GM20000 (cell line): Measurements from ENCODE around the gene APEX2.

ENCODE experiments used
- DNase-seq: peaks from one replicate; pipeline ENCODE4 v3.0.0; 2012; ENCODE audit warnings: low spot score
- TF ChIP-seq, protein P1 (sequence below): IDR thresholded peaks from 2 replicates; pipeline ENCODE4 v1.5.1; 2012; ENCODE audit warnings: mild to moderate bottlenecking, control low read depth; ENCODE audit errors: extremely low read depth, missing control alignments

The APEX2 gene, protein sequence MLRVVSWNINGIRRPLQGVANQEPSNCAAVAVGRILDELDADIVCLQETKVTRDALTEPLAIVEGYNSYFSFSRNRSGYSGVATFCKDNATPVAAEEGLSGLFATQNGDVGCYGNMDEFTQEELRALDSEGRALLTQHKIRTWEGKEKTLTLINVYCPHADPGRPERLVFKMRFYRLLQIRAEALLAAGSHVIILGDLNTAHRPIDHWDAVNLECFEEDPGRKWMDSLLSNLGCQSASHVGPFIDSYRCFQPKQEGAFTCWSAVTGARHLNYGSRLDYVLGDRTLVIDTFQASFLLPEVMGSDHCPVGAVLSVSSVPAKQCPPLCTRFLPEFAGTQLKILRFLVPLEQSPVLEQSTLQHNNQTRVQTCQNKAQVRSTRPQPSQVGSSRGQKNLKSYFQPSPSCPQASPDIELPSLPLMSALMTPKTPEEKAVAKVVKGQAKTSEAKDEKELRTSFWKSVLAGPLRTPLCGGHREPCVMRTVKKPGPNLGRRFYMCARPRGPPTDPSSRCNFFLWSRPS

DNA sequence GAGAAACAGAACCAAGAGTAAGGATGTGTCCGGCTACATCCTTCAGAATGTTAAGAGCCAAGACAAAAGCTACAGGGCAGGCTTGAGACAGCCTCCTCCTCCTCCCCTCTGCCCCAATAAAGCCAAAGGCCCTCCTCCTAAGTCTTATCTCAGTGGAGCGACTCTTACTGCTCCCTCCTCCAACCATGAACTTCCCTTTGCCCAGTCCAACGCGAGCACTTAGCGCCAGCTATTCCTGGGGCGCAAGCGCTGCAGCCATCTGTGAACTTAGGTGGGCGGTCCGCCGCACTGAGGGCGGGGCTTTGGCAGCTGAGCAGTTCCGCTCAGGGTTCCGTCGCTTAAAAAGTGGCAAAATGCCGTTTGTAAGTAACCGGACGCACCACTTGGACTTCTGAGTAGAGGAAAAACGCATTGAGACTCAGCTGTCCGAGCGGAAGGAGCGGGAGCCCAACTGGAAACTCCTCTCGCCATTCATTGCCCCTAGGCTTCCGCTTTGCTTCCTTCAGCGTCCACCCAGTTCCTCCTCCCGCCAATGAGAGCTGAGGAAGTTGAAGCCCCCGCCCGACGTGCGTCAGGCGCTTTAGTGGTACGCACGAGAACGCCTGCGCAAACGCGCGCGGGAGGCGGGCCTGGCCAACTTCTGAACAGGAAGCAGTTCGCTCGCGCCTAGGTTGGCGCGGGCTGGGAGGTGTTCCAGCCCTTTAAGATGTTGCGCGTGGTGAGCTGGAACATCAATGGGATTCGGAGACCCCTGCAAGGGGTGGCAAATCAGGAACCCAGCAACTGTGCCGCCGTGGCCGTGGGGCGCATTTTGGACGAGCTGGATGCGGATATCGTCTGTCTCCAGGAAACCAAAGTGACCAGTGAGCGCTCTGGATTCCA lies at the start of gene APEX2:
TSS of gene APEX2 (plus strand) at position 647 of the 882 bp plus-strand sequence. CDS start at position 707, 60 bp downstream.
- TF ChIP-seq, protein P1, sequence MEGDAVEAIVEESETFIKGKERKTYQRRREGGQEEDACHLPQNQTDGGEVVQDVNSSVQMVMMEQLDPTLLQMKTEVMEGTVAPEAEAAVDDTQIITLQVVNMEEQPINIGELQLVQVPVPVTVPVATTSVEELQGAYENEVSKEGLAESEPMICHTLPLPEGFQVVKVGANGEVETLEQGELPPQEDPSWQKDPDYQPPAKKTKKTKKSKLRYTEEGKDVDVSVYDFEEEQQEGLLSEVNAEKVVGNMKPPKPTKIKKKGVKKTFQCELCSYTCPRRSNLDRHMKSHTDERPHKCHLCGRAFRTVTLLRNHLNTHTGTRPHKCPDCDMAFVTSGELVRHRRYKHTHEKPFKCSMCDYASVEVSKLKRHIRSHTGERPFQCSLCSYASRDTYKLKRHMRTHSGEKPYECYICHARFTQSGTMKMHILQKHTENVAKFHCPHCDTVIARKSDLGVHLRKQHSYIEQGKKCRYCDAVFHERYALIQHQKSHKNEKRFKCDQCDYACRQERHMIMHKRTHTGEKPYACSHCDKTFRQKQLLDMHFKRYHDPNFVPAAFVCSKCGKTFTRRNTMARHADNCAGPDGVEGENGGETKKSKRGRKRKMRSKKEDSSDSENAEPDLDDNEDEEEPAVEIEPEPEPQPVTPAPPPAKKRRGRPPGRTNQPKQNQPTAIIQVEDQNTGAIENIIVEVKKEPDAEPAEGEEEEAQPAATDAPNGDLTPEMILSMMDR: no peak
- DNase-seq: peak; percentile 72

DNA sequence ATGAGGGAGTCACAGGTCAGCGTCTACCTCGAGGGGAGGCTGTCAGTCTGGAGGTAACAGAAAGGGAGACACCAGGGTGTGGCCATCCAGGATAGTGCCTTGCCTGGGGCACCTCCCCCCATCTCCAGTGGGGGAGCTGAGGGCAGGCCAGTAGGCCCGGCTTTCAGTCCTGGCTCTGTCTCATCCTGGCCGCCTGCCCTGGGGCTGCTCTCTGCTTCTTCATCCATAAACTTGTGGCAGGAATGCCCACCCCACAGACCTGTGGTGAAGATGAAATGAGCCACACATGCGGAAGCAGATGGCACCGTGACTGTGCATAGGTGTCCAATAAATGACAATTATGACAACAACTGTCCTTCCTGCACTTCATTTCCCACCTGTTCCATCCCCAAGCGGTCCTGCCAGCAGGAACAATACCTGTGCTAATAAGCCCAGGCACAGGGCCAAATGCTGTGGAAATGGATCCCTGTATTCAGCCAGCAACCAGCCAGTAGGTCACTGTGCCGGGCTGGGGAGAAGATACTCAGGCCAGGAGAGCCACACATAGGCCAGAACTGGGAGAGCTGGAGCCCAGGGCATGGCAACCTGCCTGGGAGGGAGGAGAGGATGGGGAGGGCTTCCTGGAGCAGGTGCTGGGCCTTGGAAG lies 49.3 kb upstream of the APEX2 start:
- no peak for DNase-seq

GRCh38 chrX:54961750-54962149 lies 38.4 kb upstream of the APEX2 start:
- DNase-seq: no peak
- TF ChIP-seq, protein P1: no peak

More for the DNA sequence above, 49.3 kb upstream of the APEX2 start:
- TF ChIP-seq, protein P1: no peak

- TF ChIP-seq, protein P1: no peak
- no peak for DNase-seq
Observed at GRCh38 chrX:54964766-54965497, 35.2 kb upstream of the APEX2 start.

DNA sequence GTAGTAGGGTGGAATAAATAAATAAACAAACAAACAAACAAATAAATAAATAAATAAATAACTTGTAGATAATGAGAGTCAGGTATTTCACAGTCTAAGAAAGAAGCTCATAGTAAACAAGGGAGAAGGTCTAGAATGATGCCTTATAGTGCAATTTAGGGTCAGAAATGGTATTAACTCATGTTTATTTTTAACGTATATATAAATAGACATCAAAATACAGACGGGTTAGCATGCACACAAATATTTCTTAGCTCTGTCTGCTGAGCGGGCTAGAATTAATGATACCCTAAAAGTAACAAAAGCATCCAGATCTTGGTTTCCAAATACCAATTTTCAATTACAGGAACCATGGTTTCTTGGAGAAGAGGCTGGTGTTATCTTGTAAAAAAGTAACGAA lies 22.8 kb upstream of the APEX2 start:
- TF ChIP-seq, protein P1: no peak
- DNase-seq: no peak

- no peak for DNase-seq
- TF ChIP-seq, protein P1: no peak
Observed at GRCh38 chrX:54978448-54978847, 21.7 kb upstream of the APEX2 start.
